ENCODE results near the gene SCUBE2.
"Not testable (repeated sequence)": the region's sequence is repeated elsewhere in the genome, so short reads cannot be mapped to it uniquely, and the experiment has no call there.

Gene SCUBE2

GRCh38 chr11:9008011-9008550, 83.3 kb downstream of the SCUBE2 start:
- DNase-seq (ENCODE audit: low read depth): no peak

GRCh38 chr11:9005087-9005486, 86.3 kb downstream of the SCUBE2 start:
- no peak for DNase-seq (ENCODE audit: low read depth)

GRCh38 chr11:9004183-9004926, 87.0 kb downstream of the SCUBE2 start:
- DNase-seq (ENCODE audit: low read depth): peak; percentile 7

GRCh38 chr11:9003573-9004182, 87.7 kb downstream of the SCUBE2 start, which contains the start of gene NRIP3:
Gene NRIP3 (minus strand): TSS chr11:9004001. CDS start chr11:9003935, 66 bp downstream.
- DNase-seq (ENCODE audit: low read depth): peak; percentile 68

- DNase-seq (ENCODE audit: low read depth): no peak
These were observed 88.4 kb downstream of the SCUBE2 start for GRCh38 chr11:9002920-9003572.

- no peak for DNase-seq (ENCODE audit: low read depth)
These were observed 89.7 kb downstream of the SCUBE2 start for GRCh38 chr11:9001736-9002135.

- no peak for DNase-seq (ENCODE audit: low read depth)
These were observed 93.4 kb downstream of the SCUBE2 start for GRCh38 chr11:8998017-8998416.

GRCh38 chr11:8997451-8997850, 93.9 kb downstream of the SCUBE2 start:
- no peak for DNase-seq (ENCODE audit: low read depth)

- DNase-seq (ENCODE audit: low read depth): no peak
These were observed 101.9 kb downstream of the SCUBE2 start for GRCh38 chr11:8989453-8989852.

- no peak for DNase-seq (ENCODE audit: low read depth)
These were observed 102.8 kb downstream of the SCUBE2 start for GRCh38 chr11:8988329-8989234.

- no peak for DNase-seq (ENCODE audit: low read depth)
These were observed 104.0 kb downstream of the SCUBE2 start for GRCh38 chr11:8987446-8987845.

GRCh38 chr11:8986772-8987171, 104.6 kb downstream of the SCUBE2 start:
- DNase-seq (ENCODE audit: low read depth): not testable (repeated sequence)

GRCh38 chr11:8985462-8985861, 105.9 kb downstream of the SCUBE2 start:
- DNase-seq (ENCODE audit: low read depth): no peak

- no peak for DNase-seq (ENCODE audit: low read depth)
These were observed 107.8 kb downstream of the SCUBE2 start for GRCh38 chr11:8983552-8983951.

GRCh38 chr11:8980485-8980884, 110.9 kb downstream of the SCUBE2 start:
- no peak for DNase-seq (ENCODE audit: low read depth)

GRCh38 chr11:8979365-8979764, 112.0 kb downstream of the SCUBE2 start:
- DNase-seq (ENCODE audit: low read depth): not testable (repeated sequence)

- no peak for DNase-seq (ENCODE audit: low read depth)
These were observed 118.3 kb downstream of the SCUBE2 start for GRCh38 chr11:8973121-8973520.

- no peak for DNase-seq (ENCODE audit: low read depth)
These were observed 119.5 kb downstream of the SCUBE2 start for GRCh38 chr11:8971924-8972316.

GRCh38 chr11:8971196-8971923, 120.0 kb downstream of the SCUBE2 start:
- no peak for DNase-seq (ENCODE audit: low read depth)
